Right lobe of liver (tissue), 6 donors: ENCODE measurements around the gene PLA2G2C. TPM values are rescaled to one million over a fixed set of nuclear protein-coding genes. Genes with fewer than 3 reads are reported as not detected.

ENCODE experiments used
- ATAC-seq, 4 donors: fragments of 200-7000 bp; cut with Tn5 transposase; one replicate each; pipeline ENCODE4 v1.9.1; 2020; ENCODE audit warnings: mild to moderate bottlenecking in 4 of 4, moderate library complexity in 4 of 4
- DNase-seq, 3 donors: peaks; one replicate each; pipeline ENCODE4 v3.0.0-alpha.2; 2020
- H3K27ac ChIP-seq, 3 donors: fragments of 200-600 bp; one replicate each; pipeline ENCODE4 v1.8.0; 2022
- H3K27me3 ChIP-seq, 2 donors: fragments of 200-600 bp; one replicate each; pipeline ENCODE4 v1.8.0; 2022
- H3K36me3 ChIP-seq, 4 donors: fragments of 200-600 bp; sonication (generic) in 1 of 4; one replicate each; pipeline versions ENCODE4 v1.5.1 to v1.8.0; 2017 to 2022; ENCODE audit warnings: control low read depth in 1 of 4
- H3K4me1 ChIP-seq, 4 donors: fragments of 200-600 bp; sonication (generic) in 1 of 4; one replicate each; pipeline versions ENCODE4 v1.5.1 to v1.8.0; 2017 to 2022; ENCODE audit warnings: control low read depth in 1 of 4
- H3K4me3 ChIP-seq, 3 donors: fragments of 200-600 bp; one replicate each; pipeline ENCODE4 v1.8.0; 2022
- H3K9me3 ChIP-seq, 4 donors: fragments of 200-600 bp; sonication (generic) in 1 of 4; one replicate each; pipeline versions ENCODE4 v1.5.1 to v1.8.0; 2017 to 2022; ENCODE audit warnings: control low read depth in 1 of 4
- POLR2A ChIP-seq: fragments of 450-650 bp; IDR thresholded peaks from one replicate; pipeline ENCODE4 v1.6.1; 2017; ENCODE audit warnings: antibody characterized with exemption, mild to moderate bottlenecking
- WGBS: methylation state at CpG from one replicate; pipeline ENCODE4 v1.1.6; 2018; ENCODE audit warnings: low coverage, low lambda C conversion rate; ENCODE audit not compliant: insufficient coverage; ENCODE audit errors: missing lambda C conversion rate; 5-methylcytosine and 5-hydroxymethylcytosine counted together
- intact Hi-C, 2 donors: fragments of 100-400 bp; cut with DNase I; formaldehyde crosslinking; loops; one replicate each; pipeline versions ENCODE4 v1.11.2 to v1.14.1; 2022
- total RNA-seq, 6 experiments: library from RNA; depleted of rRNA in 2 of 6; stranded (reverse); fragments of >200 nt in 2 of 6; fragmentation: NEBNext Ultra II Directional in 3 of 6; extraction: Animal tissue kit (Norgen Biotek cat#: 25700) in 3 of 6; gene quantifications; one replicate each; pipeline versions ENCODE4 v1.1.0 to v1.2.4, GENCODE V29; 2016 to 2023
- TF ChIP-seq, protein P1 (sequence below), 4 donors: fragments of 200-600 bp in 3 of 4; fragments of 450-650 bp in 1 of 4; IDR thresholded peaks; one replicate each; pipeline versions ENCODE4 v1.5.1 to v1.8.0; 2016 to 2022; ENCODE audit warnings: antibody characterized with exemption in 4 of 4, mild to moderate bottlenecking in 2 of 4
- donor health status: DM: no; HTN: yes; CAD: no.
- donor health status: DM: no; HTN: no; CAD: no.
- donor health status: DM: no; HTN: no; CAD: no.
- donor health status: DM: no; HTN: yes; CAD: no.
- donor health status: DM: no; HTN: yes; CAD: no.

The PLA2G2C gene
- total RNA-seq, 6 experiments from 2014 or later = not detected

- ATAC-seq = no peak
- intact Hi-C loops = no loop called here
- 22% methylated on average over 2 of the region's 2 CpGs for WGBS
Observed at GRCh38 chr1:20229171-20229570, 42.9 kb upstream of the PLA2G2C start.

DNA sequence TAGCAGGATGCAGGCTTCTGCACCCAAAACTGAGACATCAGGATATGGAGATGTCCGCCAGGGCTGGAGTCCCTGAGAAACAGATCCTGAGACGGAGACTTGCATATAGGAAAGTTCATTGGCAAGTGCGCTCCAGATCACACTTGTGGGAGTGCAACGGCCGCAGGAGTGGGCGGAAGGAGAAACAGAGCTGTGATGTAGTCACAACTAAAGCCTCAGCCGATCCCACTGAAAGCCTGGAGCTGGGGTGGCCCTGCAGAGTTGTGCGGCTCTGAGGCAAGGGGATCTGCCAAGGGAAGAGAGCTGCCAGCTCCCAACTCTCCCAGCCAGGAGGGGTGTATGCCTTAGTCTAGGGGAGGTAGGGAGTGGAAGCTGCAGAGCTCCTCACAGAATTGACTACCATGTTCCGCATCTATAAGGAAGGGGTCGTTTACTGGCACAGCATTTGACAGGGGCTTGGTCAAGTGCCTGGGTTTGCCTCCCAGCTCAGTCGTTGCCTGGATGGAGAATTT, 42.1 kb upstream of the PLA2G2C start:
- Histone ChIP-seq H3K4me1 (no peaks in the 10 kb centered on the region), H3K9me3 (no peaks in the 10 kb centered on the region), H3K27ac (no peak overlapping the region), H3K4me3 (no peak overlapping the region), H3K36me3 (no peaks in the 10 kb centered on the region), H3K27me3 (no peaks in the 10 kb centered on the region)
- no peak for DNase-seq
- WGBS = 56% methylated on average over 9 of the region's 11 CpGs
- TF ChIP-seq, protein P1, sequence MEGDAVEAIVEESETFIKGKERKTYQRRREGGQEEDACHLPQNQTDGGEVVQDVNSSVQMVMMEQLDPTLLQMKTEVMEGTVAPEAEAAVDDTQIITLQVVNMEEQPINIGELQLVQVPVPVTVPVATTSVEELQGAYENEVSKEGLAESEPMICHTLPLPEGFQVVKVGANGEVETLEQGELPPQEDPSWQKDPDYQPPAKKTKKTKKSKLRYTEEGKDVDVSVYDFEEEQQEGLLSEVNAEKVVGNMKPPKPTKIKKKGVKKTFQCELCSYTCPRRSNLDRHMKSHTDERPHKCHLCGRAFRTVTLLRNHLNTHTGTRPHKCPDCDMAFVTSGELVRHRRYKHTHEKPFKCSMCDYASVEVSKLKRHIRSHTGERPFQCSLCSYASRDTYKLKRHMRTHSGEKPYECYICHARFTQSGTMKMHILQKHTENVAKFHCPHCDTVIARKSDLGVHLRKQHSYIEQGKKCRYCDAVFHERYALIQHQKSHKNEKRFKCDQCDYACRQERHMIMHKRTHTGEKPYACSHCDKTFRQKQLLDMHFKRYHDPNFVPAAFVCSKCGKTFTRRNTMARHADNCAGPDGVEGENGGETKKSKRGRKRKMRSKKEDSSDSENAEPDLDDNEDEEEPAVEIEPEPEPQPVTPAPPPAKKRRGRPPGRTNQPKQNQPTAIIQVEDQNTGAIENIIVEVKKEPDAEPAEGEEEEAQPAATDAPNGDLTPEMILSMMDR (IDR thresholded peaks at IDR 0.05) = no peak
- no peak for TF ChIP-seq POLR2A
- no peak for ATAC-seq
- intact Hi-C loops = no loop called here

More at GRCh38 chr1:20229171-20229570, 42.9 kb upstream of the PLA2G2C start:
- no peak for DNase-seq
- TF ChIP-seq, protein P1 (IDR thresholded peaks at IDR 0.05) = no peak
- no peak for TF ChIP-seq POLR2A
- Histone ChIP-seq H3K27me3 (no peaks in the 10 kb centered on the region), H3K9me3 (no peaks in the 10 kb centered on the region), H3K36me3 (no peaks in the 10 kb centered on the region), H3K4me1 (no peaks in the 10 kb centered on the region), H3K27ac (no peak overlapping the region), H3K4me3 (no peak overlapping the region)

GRCh38 chr1:20227704-20228103, 41.4 kb upstream of the PLA2G2C start:
- no peak for ATAC-seq
- H3K27ac ChIP-seq = no peak overlapping the region
- H3K36me3 ChIP-seq = no peaks in the 10 kb centered on the region
- intact Hi-C loops = no loop called here
- H3K4me1 ChIP-seq = no peaks in the 10 kb centered on the region
- no peak for TF ChIP-seq POLR2A
- TF ChIP-seq, protein P1 (IDR thresholded peaks at IDR 0.05) = no peak
- H3K9me3 ChIP-seq = no peaks in the 10 kb centered on the region
- no peak for DNase-seq
- H3K27me3 ChIP-seq = no peaks in the 10 kb centered on the region
- H3K4me3 ChIP-seq = no peak overlapping the region
- WGBS = 38% methylated on average over 4 of the region's 4 CpGs

DNA sequence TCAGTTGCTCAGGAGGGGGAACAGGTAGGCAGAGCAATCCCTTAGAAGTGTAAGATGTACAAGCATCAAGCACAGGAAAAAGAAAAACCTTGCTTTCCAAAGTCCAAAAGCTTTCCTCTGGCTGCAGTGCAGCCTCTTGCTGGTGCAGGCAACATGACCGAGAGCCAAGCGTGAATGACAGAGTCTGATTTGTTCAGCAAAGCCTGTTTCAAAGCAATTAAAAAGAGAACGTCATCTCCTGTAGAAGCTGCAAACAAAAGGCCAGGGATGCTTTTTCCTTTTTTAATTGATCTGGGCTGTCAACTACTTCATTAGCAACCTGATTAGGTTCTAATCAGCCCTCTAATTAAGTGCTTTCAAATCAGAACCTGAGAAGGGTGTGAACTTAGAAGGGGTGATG, 38.2 kb upstream of the PLA2G2C start:
- Histone ChIP-seq H3K4me3 (no peak overlapping the region), H3K36me3 (no peaks in the 10 kb centered on the region), H3K9me3 (no peaks in the 10 kb centered on the region), H3K4me1 (no peaks in the 10 kb centered on the region), H3K27me3 (no peaks in the 10 kb centered on the region), H3K27ac (no peak overlapping the region)
- ATAC-seq (no peak), DNase-seq (no peak)
- intact Hi-C loops = no loop called here
- TF ChIP-seq, protein P1 (IDR thresholded peaks at IDR 0.05) = no peak
- no peak for TF ChIP-seq POLR2A
- WGBS = 49% methylated on average over 3 of the region's 3 CpGs
